ENCODE results near the gene ITPR2.

Gene ITPR2

GRCh38 chr12:26690601-26691000 lies 142.4 kb downstream of the ITPR2 start:
- DNase-seq (ENCODE audit: low spot score) (no peak), ATAC-seq (ENCODE audit: low read depth) (no peak)
- no peaks in the 10 kb centered on the region for H3K27me3 ChIP-seq (ENCODE audit: insufficient read depth, poor library complexity, severe bottlenecking)
- H3K4me1 ChIP-seq (ENCODE audit: insufficient read depth, poor library complexity, severe bottlenecking) = peaks cover 13% of the 10 kb centered on the region
- H3K4me3 ChIP-seq (ENCODE audit: severe bottlenecking) = no peak overlapping the region
- peak overlapping the region; percentile 54 for H3K27ac ChIP-seq (ENCODE audit: poor library complexity, severe bottlenecking)
- H3K9me3 ChIP-seq (ENCODE audit: severe bottlenecking) = no peaks in the 10 kb centered on the region
- H3K36me3 ChIP-seq (ENCODE audit: low read depth) = no peaks in the 10 kb centered on the region
- TF ChIP-seq, protein P1, sequence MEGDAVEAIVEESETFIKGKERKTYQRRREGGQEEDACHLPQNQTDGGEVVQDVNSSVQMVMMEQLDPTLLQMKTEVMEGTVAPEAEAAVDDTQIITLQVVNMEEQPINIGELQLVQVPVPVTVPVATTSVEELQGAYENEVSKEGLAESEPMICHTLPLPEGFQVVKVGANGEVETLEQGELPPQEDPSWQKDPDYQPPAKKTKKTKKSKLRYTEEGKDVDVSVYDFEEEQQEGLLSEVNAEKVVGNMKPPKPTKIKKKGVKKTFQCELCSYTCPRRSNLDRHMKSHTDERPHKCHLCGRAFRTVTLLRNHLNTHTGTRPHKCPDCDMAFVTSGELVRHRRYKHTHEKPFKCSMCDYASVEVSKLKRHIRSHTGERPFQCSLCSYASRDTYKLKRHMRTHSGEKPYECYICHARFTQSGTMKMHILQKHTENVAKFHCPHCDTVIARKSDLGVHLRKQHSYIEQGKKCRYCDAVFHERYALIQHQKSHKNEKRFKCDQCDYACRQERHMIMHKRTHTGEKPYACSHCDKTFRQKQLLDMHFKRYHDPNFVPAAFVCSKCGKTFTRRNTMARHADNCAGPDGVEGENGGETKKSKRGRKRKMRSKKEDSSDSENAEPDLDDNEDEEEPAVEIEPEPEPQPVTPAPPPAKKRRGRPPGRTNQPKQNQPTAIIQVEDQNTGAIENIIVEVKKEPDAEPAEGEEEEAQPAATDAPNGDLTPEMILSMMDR (IDR thresholded peaks at IDR 0.05; ENCODE audit: poor library complexity, severe bottlenecking) = no peak

- Histone ChIP-seq H3K4me1 (ENCODE audit: insufficient read depth, poor library complexity, severe bottlenecking) (peaks cover 13% of the 10 kb centered on the region), H3K27me3 (ENCODE audit: insufficient read depth, poor library complexity, severe bottlenecking) (no peaks in the 10 kb centered on the region), H3K4me3 (ENCODE audit: severe bottlenecking) (no peak overlapping the region), H3K9me3 (ENCODE audit: severe bottlenecking) (no peaks in the 10 kb centered on the region), H3K36me3 (ENCODE audit: low read depth) (no peaks in the 10 kb centered on the region), H3K27ac (ENCODE audit: poor library complexity, severe bottlenecking) (no peak overlapping the region)
- DNase-seq (ENCODE audit: low spot score) = no peak
- ATAC-seq (ENCODE audit: low read depth) = no peak
- TF ChIP-seq, protein P1 (IDR thresholded peaks at IDR 0.05; ENCODE audit: poor library complexity, severe bottlenecking) = no peak
These were observed 143.6 kb downstream of the ITPR2 start for GRCh38 chr12:26689281-26689841.

DNA sequence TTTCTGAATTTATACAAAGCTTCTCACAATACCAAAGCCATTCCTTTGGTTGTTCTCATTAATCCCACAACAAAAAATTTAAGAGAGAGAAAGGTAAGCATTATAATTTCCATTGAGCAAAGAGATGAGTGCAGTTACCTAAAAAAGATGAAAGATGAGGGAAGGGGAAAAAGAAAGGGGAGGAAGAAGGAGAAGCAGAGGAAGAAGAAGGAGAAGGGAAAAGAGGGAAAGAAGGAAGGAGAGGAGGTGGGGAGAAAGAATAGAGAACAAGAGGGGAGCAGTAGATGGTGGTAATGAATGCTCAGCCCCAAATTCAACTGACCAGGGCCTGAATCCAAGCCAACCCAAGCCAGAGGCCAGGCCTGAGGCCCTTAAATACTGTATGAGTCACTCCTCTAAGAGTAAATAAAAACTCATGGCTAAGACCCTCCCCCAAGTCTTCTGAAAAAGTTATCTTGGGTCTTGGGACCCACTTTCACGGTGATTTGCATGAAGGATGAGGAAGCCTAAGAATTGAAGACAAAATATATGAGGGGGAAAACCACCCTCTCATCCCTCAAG lies 144.6 kb downstream of the ITPR2 start:
- no peaks in the 10 kb centered on the region for H3K9me3 ChIP-seq (ENCODE audit: severe bottlenecking)
- no peak overlapping the region for H3K27ac ChIP-seq (ENCODE audit: poor library complexity, severe bottlenecking)
- no peaks in the 10 kb centered on the region for H3K36me3 ChIP-seq (ENCODE audit: low read depth)
- TF ChIP-seq, protein P1 (IDR thresholded peaks at IDR 0.05; ENCODE audit: poor library complexity, severe bottlenecking) = no peak
- peaks cover 13% of the 10 kb centered on the region for H3K4me1 ChIP-seq (ENCODE audit: insufficient read depth, poor library complexity, severe bottlenecking)
- no peak for DNase-seq (ENCODE audit: low spot score)
- ATAC-seq (ENCODE audit: low read depth) = no peak
- H3K4me3 ChIP-seq (ENCODE audit: severe bottlenecking) = no peak overlapping the region
- H3K27me3 ChIP-seq (ENCODE audit: insufficient read depth, poor library complexity, severe bottlenecking) = no peaks in the 10 kb centered on the region

DNA sequence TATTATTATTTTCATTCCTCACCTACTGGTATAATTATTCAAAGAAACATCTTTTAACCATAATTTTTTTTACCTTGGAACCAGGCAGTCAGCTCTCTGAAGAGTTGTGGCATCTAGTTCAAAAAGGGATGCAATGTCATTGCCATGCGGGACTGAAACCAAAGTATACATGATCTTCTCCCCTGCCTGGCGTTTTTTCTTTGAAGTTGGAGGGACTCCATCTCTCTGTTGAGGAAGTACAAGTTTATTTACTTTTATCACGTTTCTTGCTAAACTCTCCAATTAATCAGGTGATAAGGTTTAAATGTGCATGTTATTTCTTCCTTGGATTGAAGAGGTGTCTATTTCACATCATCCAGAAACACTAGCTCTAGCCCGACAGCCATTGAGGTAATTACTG lies 146.6 kb downstream of the ITPR2 start:
- H3K36me3 ChIP-seq (ENCODE audit: low read depth) = no peaks in the 10 kb centered on the region
- no peaks in the 10 kb centered on the region for H3K9me3 ChIP-seq (ENCODE audit: severe bottlenecking)
- TF ChIP-seq, protein P1 (IDR thresholded peaks at IDR 0.05; ENCODE audit: poor library complexity, severe bottlenecking) = no peak
- no peak overlapping the region for H3K27ac ChIP-seq (ENCODE audit: poor library complexity, severe bottlenecking)
- H3K4me1 ChIP-seq (ENCODE audit: insufficient read depth, poor library complexity, severe bottlenecking) = peaks cover 8% of the 10 kb centered on the region
- ATAC-seq (ENCODE audit: low read depth) (no peak), DNase-seq (ENCODE audit: low spot score) (no peak)
- H3K4me3 ChIP-seq (ENCODE audit: severe bottlenecking) = no peak overlapping the region
- H3K27me3 ChIP-seq (ENCODE audit: insufficient read depth, poor library complexity, severe bottlenecking) = no peaks in the 10 kb centered on the region

GRCh38 chr12:26684101-26684500 lies 148.9 kb downstream of the ITPR2 start:
- TF ChIP-seq, protein P1 (IDR thresholded peaks at IDR 0.05; ENCODE audit: poor library complexity, severe bottlenecking) = no peak
- Histone ChIP-seq H3K9me3 (ENCODE audit: severe bottlenecking) (no peaks in the 10 kb centered on the region), H3K27ac (ENCODE audit: poor library complexity, severe bottlenecking) (no peak overlapping the region), H3K4me3 (ENCODE audit: severe bottlenecking) (no peak overlapping the region), H3K36me3 (ENCODE audit: low read depth) (no peaks in the 10 kb centered on the region), H3K27me3 (ENCODE audit: insufficient read depth, poor library complexity, severe bottlenecking) (no peaks in the 10 kb centered on the region), H3K4me1 (ENCODE audit: insufficient read depth, poor library complexity, severe bottlenecking) (no peaks in the 10 kb centered on the region)
- no peak for DNase-seq (ENCODE audit: low spot score)
- ATAC-seq (ENCODE audit: low read depth) = no peak
